Activated T-helper 1 cell treated with anti-CD3 and anti-CD28 coated beads, Interleukin-12 subunit alpha, Interleukin-12 subunit beta, Interleukin-2, Interleukin-4 antibody, amounts not matched to agents 30 ng/mL and 10 ng/mL and 1 ng/mL, durations not matched to agents 14 hours and 24 hours and 36 hours (primary cell): Measurements from ENCODE around the gene CALML5. TPM values are rescaled to one million over a fixed set of nuclear protein-coding genes. Genes with fewer than 3 reads are reported as not detected.

Experiments used
- DNase-seq: peaks from one replicate; pipeline ENCODE4 v3.0.0; 2021; ENCODE audit warnings: low spot score
- H3K27ac Mint-ChIP-seq: one replicate; pipeline ENCODE4 v1.8.0; 2021; ENCODE audit warnings: mild to moderate bottlenecking, mixed read lengths
- H3K27me3 Mint-ChIP-seq: one replicate; pipeline ENCODE4 v1.8.0; 2022; ENCODE audit warnings: mild to moderate bottlenecking, moderate library complexity, mixed read lengths; ENCODE audit not compliant: insufficient read depth
- H3K36me3 Mint-ChIP-seq: one replicate; pipeline ENCODE4 v1.8.0; 2021; ENCODE audit warnings: low read depth, mixed read lengths
- H3K4me1 Mint-ChIP-seq: one replicate; pipeline ENCODE4 v1.8.0; 2021; ENCODE audit warnings: low read depth, mixed read lengths
- H3K4me3 Mint-ChIP-seq: one replicate; pipeline ENCODE4 v1.8.0; 2021; ENCODE audit warnings: mild to moderate bottlenecking, moderate library complexity, mixed read lengths
- H3K9me3 Mint-ChIP-seq: one replicate; pipeline ENCODE4 v1.8.0; 2021; ENCODE audit warnings: mixed read lengths
- intact Hi-C: fragments of 100-400 bp; cut with micrococcal nuclease; formaldehyde crosslinking; loops from one replicate; pipeline ENCODE4 v1.15.1; 2024
- total RNA-seq: library from RNA; stranded (reverse); gene quantifications from 2 replicates; pipeline ENCODE4 v1.2.3, GENCODE V29; 2022

Gene CALML5
- total RNA-seq, 1 donor from 2014 or later: not detected

DNA sequence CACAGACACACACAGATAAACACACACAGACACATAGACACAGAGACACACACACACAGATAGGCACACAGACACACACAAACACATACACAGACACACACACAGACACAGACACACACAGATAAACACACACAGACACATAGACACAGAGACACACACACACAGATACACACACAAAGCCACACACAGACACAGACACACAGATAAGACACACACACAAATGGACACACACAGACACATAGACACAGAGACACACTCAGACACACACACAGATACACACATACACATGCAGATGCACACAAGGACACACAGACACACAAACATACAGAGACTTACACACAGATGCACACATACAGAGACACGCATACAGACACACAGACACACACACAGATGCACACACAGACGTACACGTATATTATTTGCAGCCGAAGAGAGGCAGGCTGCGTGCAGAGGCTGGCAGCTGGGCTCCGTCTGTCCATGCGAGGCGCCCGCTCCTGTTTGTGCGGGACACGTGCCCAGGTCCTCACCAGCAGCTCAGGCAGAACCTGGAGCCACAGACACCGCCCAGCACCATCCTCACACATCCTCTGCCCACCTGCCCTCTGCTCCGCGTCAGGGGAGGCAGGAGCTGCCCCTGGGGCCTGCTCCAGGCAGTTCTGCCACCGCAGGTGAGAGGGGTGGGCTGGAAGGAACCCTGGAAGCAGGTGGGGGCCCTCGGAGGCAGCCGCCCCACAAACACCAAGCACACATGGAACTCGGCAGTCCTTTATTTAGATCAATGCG lies 1.2 kb downstream of the CALML5 start:
- H3K4me3 Mint-ChIP-seq: no peak overlapping the region
- H3K27ac Mint-ChIP-seq: no peak overlapping the region
- intact Hi-C loops: no loop called here
- H3K36me3 Mint-ChIP-seq: no peaks in the 10 kb centered on the region
- no peaks in the 10 kb centered on the region for H3K9me3 Mint-ChIP-seq
- H3K4me1 Mint-ChIP-seq: no peaks in the 10 kb centered on the region
- DNase-seq: no peak
- peaks cover 12% of the 10 kb centered on the region for H3K27me3 Mint-ChIP-seq

- H3K36me3 Mint-ChIP-seq: no peaks in the 10 kb centered on the region
- no peaks in the 10 kb centered on the region for H3K4me1 Mint-ChIP-seq
- peaks cover 12% of the 10 kb centered on the region for H3K27me3 Mint-ChIP-seq
These were observed 2.1 kb downstream of the CALML5 start for GRCh38 chr10:5497289-5497688.

GRCh38 chr10:5496261-5497250 lies 2.8 kb downstream of the CALML5 start:
- peaks cover 7% of the 10 kb centered on the region for H3K27me3 Mint-ChIP-seq

More at GRCh38 chr10:5497289-5497688, 2.1 kb downstream of the CALML5 start:
- H3K9me3 Mint-ChIP-seq: no peaks in the 10 kb centered on the region
- H3K27ac Mint-ChIP-seq: no peak overlapping the region
- DNase-seq: no peak
- no peak overlapping the region for H3K4me3 Mint-ChIP-seq
- intact Hi-C loops: no loop called here

DNA sequence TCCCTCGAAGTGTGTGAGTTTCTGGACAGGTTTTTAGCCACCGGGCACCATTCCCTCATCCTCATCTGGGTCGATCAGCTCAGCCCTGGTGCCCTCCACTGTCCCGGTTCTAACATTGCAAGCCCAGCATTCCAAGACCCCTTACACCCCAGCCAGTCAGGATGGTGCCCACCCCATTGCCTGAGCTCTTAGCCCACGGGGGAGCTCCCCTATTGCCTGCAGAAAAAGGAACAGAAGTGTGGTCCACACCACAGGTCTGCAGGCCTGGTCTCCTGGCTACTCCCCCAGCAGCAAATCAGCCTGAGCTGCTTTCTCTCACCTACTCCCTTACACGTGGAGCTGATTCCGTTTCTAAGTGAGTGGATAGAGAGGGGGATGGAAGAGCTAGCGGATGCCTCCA lies 4.8 kb downstream of the CALML5 start:
- Mint-ChIP-seq H3K4me1 (no peaks in the 10 kb centered on the region), H3K36me3 (no peaks in the 10 kb centered on the region), H3K4me3 (no peak overlapping the region), H3K27me3 (no peaks in the 10 kb centered on the region), H3K9me3 (no peaks in the 10 kb centered on the region), H3K27ac (no peak overlapping the region)
- no peak for DNase-seq
- intact Hi-C loops: no loop called here

More at GRCh38 chr10:5496261-5497250, 2.8 kb downstream of the CALML5 start:
- Mint-ChIP-seq H3K4me3 (no peak overlapping the region), H3K4me1 (no peaks in the 10 kb centered on the region), H3K27ac (no peak overlapping the region), H3K36me3 (no peaks in the 10 kb centered on the region), H3K9me3 (no peaks in the 10 kb centered on the region)
- DNase-seq: no peak
- intact Hi-C loops: no loop called here

DNA sequence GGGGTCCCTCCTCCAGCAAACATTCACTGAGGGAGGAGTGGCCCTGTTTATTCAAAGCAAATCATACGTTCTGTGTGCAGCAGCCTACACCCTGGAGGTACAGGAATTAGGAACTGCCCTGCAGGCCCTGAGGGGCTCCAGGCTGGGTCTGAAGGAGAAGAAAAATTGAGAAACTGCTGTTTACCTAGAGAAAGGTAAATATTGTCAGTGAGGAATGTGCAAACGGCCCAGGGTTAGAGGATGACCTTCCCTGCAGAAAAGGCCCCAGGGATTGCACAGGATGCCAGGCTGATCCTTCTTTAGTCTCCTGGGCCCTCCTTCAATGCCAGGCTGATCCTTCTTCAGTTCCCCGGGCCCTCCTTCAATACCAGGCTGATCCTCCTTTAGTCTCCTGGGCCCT lies 5.7 kb downstream of the CALML5 start:
- Mint-ChIP-seq H3K4me3 (no peak overlapping the region), H3K4me1 (no peaks in the 10 kb centered on the region), H3K27me3 (no peaks in the 10 kb centered on the region), H3K9me3 (no peaks in the 10 kb centered on the region), H3K27ac (no peak overlapping the region), H3K36me3 (no peaks in the 10 kb centered on the region)
- intact Hi-C loops: no loop called here
- DNase-seq: no peak

GRCh38 chr10:5492929-5493576 lies 6.3 kb downstream of the CALML5 start:
- H3K36me3 Mint-ChIP-seq: no peaks in the 10 kb centered on the region
- no peak overlapping the region for H3K4me3 Mint-ChIP-seq
- no peaks in the 10 kb centered on the region for H3K27me3 Mint-ChIP-seq
- H3K27ac Mint-ChIP-seq: no peak overlapping the region
- no peaks in the 10 kb centered on the region for H3K9me3 Mint-ChIP-seq
- intact Hi-C loops: no loop called here
- no peaks in the 10 kb centered on the region for H3K4me1 Mint-ChIP-seq
- no peak for DNase-seq

DNA sequence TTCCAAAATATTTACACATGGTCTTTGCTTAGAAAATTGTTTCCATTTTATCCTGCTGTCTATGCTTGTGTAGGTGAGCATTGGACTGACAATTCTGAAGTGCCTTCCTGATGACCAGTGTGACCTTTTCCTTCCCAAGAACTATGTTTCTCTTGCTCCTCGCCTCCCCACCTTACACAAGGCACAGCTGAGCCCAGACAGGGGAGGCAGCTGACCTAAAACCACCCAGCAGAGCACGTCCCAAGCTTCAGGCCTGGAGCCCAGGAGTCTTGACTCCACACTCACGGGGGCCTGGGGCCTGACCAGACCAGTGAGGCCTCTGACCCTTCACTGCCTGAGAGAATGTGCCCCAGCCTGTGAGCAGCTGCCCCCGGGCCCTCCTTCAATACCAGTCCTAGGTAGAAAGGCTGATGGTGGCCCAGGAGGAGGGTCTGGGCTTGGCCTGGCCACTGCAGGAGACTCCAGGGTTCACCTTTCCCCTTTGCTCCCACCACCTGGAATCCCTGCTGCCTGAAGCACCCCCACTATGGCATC lies 7.0 kb downstream of the CALML5 start:
- H3K27ac Mint-ChIP-seq: no peak overlapping the region
- no peaks in the 10 kb centered on the region for H3K36me3 Mint-ChIP-seq
- intact Hi-C loops: no loop called here
- no peaks in the 10 kb centered on the region for H3K9me3 Mint-ChIP-seq
- no peak for DNase-seq
- no peak overlapping the region for H3K4me3 Mint-ChIP-seq
- H3K4me1 Mint-ChIP-seq: peaks cover 5% of the 10 kb centered on the region
- no peaks in the 10 kb centered on the region for H3K27me3 Mint-ChIP-seq

DNA sequence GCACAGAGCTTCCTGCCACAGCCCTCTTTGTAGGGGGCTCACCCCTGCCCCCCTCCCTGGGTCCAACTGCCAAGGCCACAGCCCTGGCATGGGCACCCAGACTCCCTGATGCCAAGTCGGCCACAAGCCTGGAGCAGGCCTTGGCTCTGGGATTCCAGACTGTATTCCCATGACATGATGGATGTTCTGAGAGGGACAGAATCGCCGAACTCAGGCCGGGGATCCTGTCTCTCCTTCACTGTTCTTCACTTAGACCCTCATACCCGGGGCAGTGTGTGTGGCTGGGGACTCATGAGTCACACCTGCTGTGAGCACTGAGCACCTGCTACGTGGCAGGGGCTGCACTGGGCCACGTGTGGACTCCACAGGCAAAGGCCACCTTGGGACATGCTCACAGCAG lies 7.9 kb downstream of the CALML5 start:
- Mint-ChIP-seq H3K4me1 (peaks cover 5% of the 10 kb centered on the region), H3K27ac (no peak overlapping the region), H3K4me3 (no peak overlapping the region), H3K27me3 (no peaks in the 10 kb centered on the region), H3K36me3 (no peaks in the 10 kb centered on the region), H3K9me3 (no peaks in the 10 kb centered on the region)
- DNase-seq: no peak
- intact Hi-C loops: no loop called here

GRCh38 chr10:5490698-5491464 lies 8.5 kb downstream of the CALML5 start:
- no peaks in the 10 kb centered on the region for H3K27me3 Mint-ChIP-seq
- DNase-seq: no peak
- no peak overlapping the region for H3K4me3 Mint-ChIP-seq
- H3K36me3 Mint-ChIP-seq: no peaks in the 10 kb centered on the region
- intact Hi-C loops: no loop called here
- H3K9me3 Mint-ChIP-seq: no peaks in the 10 kb centered on the region
- H3K4me1 Mint-ChIP-seq: peaks cover 5% of the 10 kb centered on the region
- no peak overlapping the region for H3K27ac Mint-ChIP-seq

DNA sequence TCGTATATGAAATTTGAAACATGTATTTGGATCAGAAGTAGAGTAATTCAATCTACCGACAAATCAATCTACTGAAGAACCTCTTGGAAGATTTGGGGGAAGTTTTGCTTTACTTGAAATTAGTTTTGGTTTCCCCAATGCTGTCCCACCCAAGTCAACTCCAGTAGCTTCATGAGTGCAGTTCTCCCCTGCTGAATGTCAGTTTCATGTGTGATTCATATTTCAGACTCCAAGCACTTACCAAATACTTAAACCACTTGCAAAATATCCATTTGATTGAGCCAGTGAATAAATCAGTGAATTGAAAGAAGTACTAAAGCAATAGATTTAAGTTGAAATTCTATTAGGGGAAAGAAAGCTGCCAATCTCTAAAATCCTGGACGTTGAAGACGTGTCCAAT lies 9.3 kb downstream of the CALML5 start:
- peaks cover 5% of the 10 kb centered on the region for H3K4me1 Mint-ChIP-seq
- H3K27ac Mint-ChIP-seq: no peak overlapping the region
- H3K27me3 Mint-ChIP-seq: peaks cover under 1% of the 10 kb centered on the region
- H3K36me3 Mint-ChIP-seq: no peaks in the 10 kb centered on the region
- no peak for DNase-seq
- intact Hi-C loops: no loop called here
- H3K4me3 Mint-ChIP-seq: no peak overlapping the region
- H3K9me3 Mint-ChIP-seq: no peaks in the 10 kb centered on the region

- H3K27ac Mint-ChIP-seq: no peak overlapping the region
- H3K27me3 Mint-ChIP-seq: peaks cover 4% of the 10 kb centered on the region
- intact Hi-C loops: no loop called here
- H3K36me3 Mint-ChIP-seq: no peaks in the 10 kb centered on the region
- no peaks in the 10 kb centered on the region for H3K9me3 Mint-ChIP-seq
- no peak overlapping the region for H3K4me3 Mint-ChIP-seq
- no peak for DNase-seq
- peaks cover 5% of the 10 kb centered on the region for H3K4me1 Mint-ChIP-seq
These were observed 10.9 kb downstream of the CALML5 start for GRCh38 chr10:5488272-5489161.
